Thoracic aorta (tissue), 2 donors: ENCODE data around the gene CXCR3. TPM values are rescaled to one million over a fixed set of nuclear protein-coding genes. Genes with fewer than 3 reads are reported as not detected.
"Not testable (repeated sequence)": the region's sequence is repeated elsewhere in the genome, so short reads cannot be mapped to it uniquely, and the experiment has no call there.

ENCODE experiments used
- ATAC-seq: fragments of 150-250 bp; one replicate; pipeline ENCODE4 v1.8.0; 2017; ENCODE audit warnings: low read depth; ENCODE audit not compliant: insufficient number of reproducible peaks, low FRiP score
- DNase-seq: peaks from one replicate; pipeline ENCODE4 v3.0.0-alpha.2; 2020; ENCODE audit warnings: low spot score
- H3K27ac ChIP-seq, 2 donors: fragments of 200-600 bp; sonication (generic); 1 replicate in 1 of 2; 2 replicates in 1 of 2; pipeline ENCODE4 v1.5.1; 2016; ENCODE audit warnings: mild to moderate bottlenecking in 2 of 2, moderate library complexity in 2 of 2
- H3K27me3 ChIP-seq: fragments of 200-600 bp; sonication (generic); replicated peaks from 2 replicates; pipeline ENCODE4 v1.6.0; 2016; ENCODE audit warnings: mild to moderate bottlenecking; ENCODE audit not compliant: insufficient read depth
- H3K36me3 ChIP-seq: fragments of 200-600 bp; sonication (generic); one replicate; pipeline ENCODE4 v1.5.1; 2016
- H3K4me1 ChIP-seq, 2 donors: fragments of 200-600 bp; sonication (generic); 1 replicate in 1 of 2; 2 replicates in 1 of 2; pipeline versions ENCODE4 v1.5.1 to v1.6.0; 2016; ENCODE audit warnings: low read depth in 2 of 2, mild to moderate bottlenecking in 1 of 2; ENCODE audit not compliant: control insufficient read depth in 1 of 2
- H3K4me3 ChIP-seq: fragments of 200-600 bp; sonication (generic); 2 replicates; pipeline ENCODE4 v1.5.1; 2016; ENCODE audit warnings: mild to moderate bottlenecking
- H3K9me3 ChIP-seq: fragments of 200-600 bp; sonication (generic); 2 replicates; pipeline ENCODE4 v1.5.1; 2016
- CTCF ChIP-seq: fragments of 200-600 bp; sonication (generic); IDR thresholded peaks from one replicate; pipeline ENCODE4 v1.5.1; 2019; ENCODE audit warnings: antibody characterized with exemption
- total RNA-seq, 2 donors: library from RNA; depleted of rRNA; stranded (reverse); fragments of >200 nt; gene quantifications; one replicate each; pipeline versions ENCODE4 v1.1.0 to v1.2.3, GENCODE V29; 2016

Gene CXCR3
- total RNA-seq, 2 donors from 2014 or later = 0.99 TPM; not detected in 1

- Histone ChIP-seq H3K27me3 (no peaks in the 10 kb centered on the region), H3K4me3 (no peak overlapping the region), H3K4me1 (no peaks in the 10 kb centered on the region), H3K36me3 (peaks cover 10% of the 10 kb centered on the region), H3K27ac (no peak overlapping the region), H3K9me3 (no peaks in the 10 kb centered on the region)
- DNase-seq (no peak), ATAC-seq (no peak)
- TF ChIP-seq CTCF = no peak
Observed at GRCh38 chrX:71603618-71604017, 14.7 kb downstream of the CXCR3 start.

- Histone ChIP-seq H3K9me3 (no peaks in the 10 kb centered on the region), H3K4me1 (no peaks in the 10 kb centered on the region), H3K27me3 (no peaks in the 10 kb centered on the region), H3K36me3 (peaks cover under 1% of the 10 kb centered on the region), H3K4me3 (no peak overlapping the region), H3K27ac (no peak overlapping the region)
- TF ChIP-seq CTCF = no peak
- DNase-seq = no peak
- ATAC-seq = no peak
Observed at GRCh38 chrX:71599965-71600364, 18.3 kb downstream of the CXCR3 start.

GRCh38 chrX:71593210-71593609 lies 25.1 kb downstream of the CXCR3 start:
- DNase-seq, H3K27ac ChIP-seq, H3K4me1 ChIP-seq, H3K9me3 ChIP-seq, ATAC-seq, H3K27me3 ChIP-seq, H3K36me3 ChIP-seq, H3K4me3 ChIP-seq: not testable (repeated sequence)

GRCh38 chrX:71586929-71587328 lies 31.4 kb downstream of the CXCR3 start:
- TF ChIP-seq CTCF = no peak
- Histone ChIP-seq H3K9me3 (no peaks in the 10 kb centered on the region), H3K36me3 (no peaks in the 10 kb centered on the region), H3K27me3 (no peaks in the 10 kb centered on the region), H3K4me1 (no peaks in the 10 kb centered on the region), H3K4me3 (no peak overlapping the region), H3K27ac (no peak overlapping the region)
- DNase-seq (no peak), ATAC-seq (no peak)

GRCh38 chrX:71581210-71581609 lies 37.1 kb downstream of the CXCR3 start:
- no peak for TF ChIP-seq CTCF
- no peak for ATAC-seq
- Histone ChIP-seq H3K36me3 (peaks cover 6% of the 10 kb centered on the region), H3K27me3 (no peaks in the 10 kb centered on the region), H3K4me3 (no peak overlapping the region), H3K9me3 (no peaks in the 10 kb centered on the region), H3K4me1 (no peaks in the 10 kb centered on the region), H3K27ac (no peak overlapping the region)
- no peak for DNase-seq

- Histone ChIP-seq H3K27ac (no peak overlapping the region), H3K9me3 (no peaks in the 10 kb centered on the region), H3K4me3 (no peak overlapping the region), H3K36me3 (peaks cover 6% of the 10 kb centered on the region), H3K27me3 (no peaks in the 10 kb centered on the region), H3K4me1 (no peaks in the 10 kb centered on the region)
- no peak for TF ChIP-seq CTCF
- DNase-seq (no peak), ATAC-seq (no peak)
Observed at GRCh38 chrX:71579990-71580380, 38.3 kb downstream of the CXCR3 start.
